Measurements from ENCODE around the gene ABCB7.

The ABCB7 gene

DNA sequence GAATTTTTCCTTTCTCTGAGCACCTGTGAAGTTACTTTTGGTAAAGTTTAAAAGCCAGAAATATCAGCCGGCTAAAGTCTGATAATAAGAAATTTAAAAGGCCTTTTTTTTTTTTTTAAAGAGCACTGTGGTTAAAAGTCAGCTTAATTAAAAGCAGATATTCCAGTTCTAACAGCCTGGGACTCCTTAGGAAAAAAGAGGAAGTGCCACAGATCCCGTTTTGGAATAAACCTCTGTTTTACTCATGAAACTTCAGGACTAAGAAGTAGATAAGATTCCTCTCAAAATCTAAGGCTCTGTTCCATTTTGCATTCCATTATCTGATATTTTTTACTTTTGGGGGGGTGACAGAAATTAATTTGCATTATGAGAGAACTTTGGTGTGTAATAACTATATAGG lies 37.8 kb downstream of the ABCB7 start:
- no peaks in the 10 kb centered on the region for H3K79me2 ChIP-seq (ENCODE audit: insufficient read depth, low read depth)
- no peaks in the 10 kb centered on the region for H3K4me1 ChIP-seq (ENCODE audit: low read depth, poor library complexity, severe bottlenecking)
- no peak overlapping the region for H2AFZ ChIP-seq (ENCODE audit: low read depth)
- H3K36me3 ChIP-seq (ENCODE audit: insufficient read depth): no peaks in the 10 kb centered on the region
- H4K20me1 ChIP-seq (ENCODE audit: insufficient read depth): no peaks in the 10 kb centered on the region
- TF ChIP-seq, protein P1, sequence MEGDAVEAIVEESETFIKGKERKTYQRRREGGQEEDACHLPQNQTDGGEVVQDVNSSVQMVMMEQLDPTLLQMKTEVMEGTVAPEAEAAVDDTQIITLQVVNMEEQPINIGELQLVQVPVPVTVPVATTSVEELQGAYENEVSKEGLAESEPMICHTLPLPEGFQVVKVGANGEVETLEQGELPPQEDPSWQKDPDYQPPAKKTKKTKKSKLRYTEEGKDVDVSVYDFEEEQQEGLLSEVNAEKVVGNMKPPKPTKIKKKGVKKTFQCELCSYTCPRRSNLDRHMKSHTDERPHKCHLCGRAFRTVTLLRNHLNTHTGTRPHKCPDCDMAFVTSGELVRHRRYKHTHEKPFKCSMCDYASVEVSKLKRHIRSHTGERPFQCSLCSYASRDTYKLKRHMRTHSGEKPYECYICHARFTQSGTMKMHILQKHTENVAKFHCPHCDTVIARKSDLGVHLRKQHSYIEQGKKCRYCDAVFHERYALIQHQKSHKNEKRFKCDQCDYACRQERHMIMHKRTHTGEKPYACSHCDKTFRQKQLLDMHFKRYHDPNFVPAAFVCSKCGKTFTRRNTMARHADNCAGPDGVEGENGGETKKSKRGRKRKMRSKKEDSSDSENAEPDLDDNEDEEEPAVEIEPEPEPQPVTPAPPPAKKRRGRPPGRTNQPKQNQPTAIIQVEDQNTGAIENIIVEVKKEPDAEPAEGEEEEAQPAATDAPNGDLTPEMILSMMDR (conservative IDR thresholded peaks at IDR 0.05; ENCODE audit: low read depth, low read length): no peak
- no peak overlapping the region for H3K27ac ChIP-seq
- H3K27me3 ChIP-seq (ENCODE audit: insufficient read depth, low read depth): no peaks in the 10 kb centered on the region
- H3K4me3 ChIP-seq (IDR thresholded peaks at IDR 0.05; ENCODE audit: insufficient read depth, low read depth, low read length): no peak overlapping the region
- H3K9ac ChIP-seq: no peak overlapping the region
- H3K4me2 ChIP-seq: no peak overlapping the region

DNA sequence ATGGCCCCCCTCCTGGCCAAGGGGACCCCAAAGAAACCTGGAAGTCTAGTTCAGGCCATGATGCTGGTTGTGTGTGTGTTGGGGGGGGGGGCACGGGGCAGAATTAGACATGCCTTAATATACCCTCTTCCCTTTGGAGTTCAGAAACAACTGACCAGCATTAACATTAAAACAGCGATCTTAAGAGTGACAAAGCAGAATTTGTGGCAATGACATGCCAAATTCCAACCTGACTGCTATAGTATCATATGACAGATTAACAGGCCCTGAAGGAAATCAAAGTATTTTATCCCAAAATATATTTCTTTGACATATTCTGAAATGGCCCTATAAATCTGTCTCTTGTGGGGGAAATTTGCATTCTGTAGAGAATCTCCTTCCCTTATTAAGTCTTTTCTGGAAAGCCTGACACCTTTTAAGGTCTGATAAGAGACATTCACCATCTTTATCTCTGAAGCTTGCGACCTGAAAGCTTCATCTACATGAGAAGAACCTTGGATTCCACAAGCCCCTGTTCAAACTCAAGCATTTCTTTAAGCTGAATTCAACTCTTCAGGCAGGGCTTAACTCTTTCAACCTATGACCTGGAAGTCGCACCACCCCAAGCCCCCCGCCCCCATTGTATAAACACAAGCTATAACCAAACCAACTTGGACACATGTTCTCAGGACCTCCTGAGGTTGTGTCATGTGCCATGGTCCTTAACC lies 40.2 kb downstream of the ABCB7 start:
- Histone ChIP-seq H2AFZ (ENCODE audit: low read depth) (no peak overlapping the region), H4K20me1 (ENCODE audit: insufficient read depth) (no peaks in the 10 kb centered on the region), H3K79me2 (ENCODE audit: insufficient read depth, low read depth) (no peaks in the 10 kb centered on the region), H3K27ac (no peak overlapping the region), H3K9ac (no peak overlapping the region), H3K36me3 (ENCODE audit: insufficient read depth) (no peaks in the 10 kb centered on the region), H3K27me3 (ENCODE audit: insufficient read depth, low read depth) (no peaks in the 10 kb centered on the region), H3K4me2 (no peak overlapping the region), H3K4me3 (IDR thresholded peaks at IDR 0.05; ENCODE audit: insufficient read depth, low read depth, low read length) (no peak overlapping the region), H3K4me1 (ENCODE audit: low read depth, poor library complexity, severe bottlenecking) (no peaks in the 10 kb centered on the region)
- TF ChIP-seq, protein P1 (conservative IDR thresholded peaks at IDR 0.05; ENCODE audit: low read depth, low read length): no peak

DNA sequence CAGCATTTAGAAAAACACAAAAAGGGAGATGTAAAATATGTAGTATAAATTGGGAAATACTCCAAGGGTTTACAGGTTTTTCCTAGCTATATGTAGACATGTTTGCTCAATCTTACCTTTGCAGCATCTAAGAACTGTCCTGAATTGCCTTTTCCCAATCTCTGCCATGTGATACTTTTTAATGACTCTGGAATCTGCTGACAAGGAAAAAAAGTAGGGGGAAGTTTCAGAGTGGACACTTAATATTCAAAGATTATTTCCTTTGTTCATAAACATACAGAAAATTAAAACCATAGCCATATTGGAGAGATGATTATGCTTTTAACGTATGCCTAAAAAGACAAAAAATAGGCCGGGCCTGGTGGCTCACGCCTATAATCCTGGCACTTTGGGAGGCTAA lies 41.4 kb downstream of the ABCB7 start:
- H2AFZ ChIP-seq (ENCODE audit: low read depth): no peak overlapping the region
- H3K79me2 ChIP-seq (ENCODE audit: insufficient read depth, low read depth): no peaks in the 10 kb centered on the region
- no peak overlapping the region for H3K9ac ChIP-seq
- no peaks in the 10 kb centered on the region for H3K4me1 ChIP-seq (ENCODE audit: low read depth, poor library complexity, severe bottlenecking)
- H4K20me1 ChIP-seq (ENCODE audit: insufficient read depth): no peaks in the 10 kb centered on the region
- no peak overlapping the region for H3K27ac ChIP-seq
- no peak overlapping the region for H3K4me3 ChIP-seq (IDR thresholded peaks at IDR 0.05; ENCODE audit: insufficient read depth, low read depth, low read length)
- no peak overlapping the region for H3K4me2 ChIP-seq
- no peaks in the 10 kb centered on the region for H3K36me3 ChIP-seq (ENCODE audit: insufficient read depth)
- TF ChIP-seq, protein P1 (conservative IDR thresholded peaks at IDR 0.05; ENCODE audit: low read depth, low read length): no peak
- H3K27me3 ChIP-seq (ENCODE audit: insufficient read depth, low read depth): no peaks in the 10 kb centered on the region

DNA sequence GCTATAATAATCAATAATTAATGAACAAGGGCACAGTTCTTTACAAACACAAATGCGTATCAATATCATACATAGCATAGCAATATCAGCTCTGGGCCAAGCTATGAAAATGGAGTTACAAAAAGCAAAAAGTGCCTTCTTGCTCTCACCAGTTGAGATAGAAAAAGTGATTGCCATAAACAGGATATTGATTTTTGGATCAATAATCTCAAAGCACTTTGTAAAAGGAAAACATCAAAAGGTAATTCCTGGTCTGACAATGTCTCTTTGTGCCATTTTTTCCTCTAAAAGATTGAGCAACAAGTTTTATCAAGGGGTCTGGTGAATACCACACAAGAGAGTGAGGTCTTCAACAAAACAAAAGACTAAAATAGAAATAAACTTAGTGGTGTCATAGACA lies 42.4 kb downstream of the ABCB7 start:
- H3K4me1 ChIP-seq (ENCODE audit: low read depth, poor library complexity, severe bottlenecking): no peaks in the 10 kb centered on the region
- no peaks in the 10 kb centered on the region for H3K27me3 ChIP-seq (ENCODE audit: insufficient read depth, low read depth)
- H3K27ac ChIP-seq: no peak overlapping the region
- no peaks in the 10 kb centered on the region for H4K20me1 ChIP-seq (ENCODE audit: insufficient read depth)
- H3K4me3 ChIP-seq (IDR thresholded peaks at IDR 0.05; ENCODE audit: insufficient read depth, low read depth, low read length): no peak overlapping the region
- TF ChIP-seq, protein P1 (conservative IDR thresholded peaks at IDR 0.05; ENCODE audit: low read depth, low read length): no peak
- no peaks in the 10 kb centered on the region for H3K36me3 ChIP-seq (ENCODE audit: insufficient read depth)
- H3K4me2 ChIP-seq: no peak overlapping the region
- no peak overlapping the region for H3K9ac ChIP-seq
- no peaks in the 10 kb centered on the region for H3K79me2 ChIP-seq (ENCODE audit: insufficient read depth, low read depth)
- H2AFZ ChIP-seq (ENCODE audit: low read depth): no peak overlapping the region
